Activated naive CD4-positive, alpha-beta T cell treated with Interleukin-2 at 50 U/mL for 16 hours (primary cell): ENCODE data around the gene TUFT1.
A peak's percentile ranks its signal among the peaks of the same experiment; 100 is the strongest.
"Not testable (repeated sequence)": the region's sequence is repeated elsewhere in the genome, so short reads cannot be mapped to it uniquely, and the experiment has no call there.

ENCODE experiments used
- DNase-seq: peaks from one replicate; pipeline ENCODE4 v3.0.0-alpha.2; 2020

The TUFT1 gene

DNA sequence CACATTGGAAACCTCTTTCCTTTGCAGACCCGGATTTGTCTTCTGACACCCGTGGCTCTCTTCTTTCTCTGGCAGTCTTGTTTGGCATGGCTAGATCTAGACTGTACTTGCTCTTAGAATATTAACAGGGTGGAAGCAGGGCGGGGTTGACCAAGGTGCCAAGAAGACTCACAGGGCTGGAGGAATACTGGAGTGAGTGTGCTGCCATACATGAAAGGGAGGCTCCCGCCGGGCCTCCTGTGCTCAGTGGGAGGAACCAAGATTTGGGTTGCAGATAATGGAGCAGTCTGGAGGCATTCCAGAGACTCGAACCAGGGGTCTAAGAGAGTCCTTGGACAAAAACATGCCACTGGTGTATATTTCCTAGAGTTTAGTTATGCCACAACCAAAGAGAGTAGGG is 44.2 kb downstream of the TUFT1 start:
- DNase-seq, result no peak

- no peak for DNase-seq
Measured at GRCh38 chr1:151584780-151585179, 44.7 kb downstream of the TUFT1 start.

DNA sequence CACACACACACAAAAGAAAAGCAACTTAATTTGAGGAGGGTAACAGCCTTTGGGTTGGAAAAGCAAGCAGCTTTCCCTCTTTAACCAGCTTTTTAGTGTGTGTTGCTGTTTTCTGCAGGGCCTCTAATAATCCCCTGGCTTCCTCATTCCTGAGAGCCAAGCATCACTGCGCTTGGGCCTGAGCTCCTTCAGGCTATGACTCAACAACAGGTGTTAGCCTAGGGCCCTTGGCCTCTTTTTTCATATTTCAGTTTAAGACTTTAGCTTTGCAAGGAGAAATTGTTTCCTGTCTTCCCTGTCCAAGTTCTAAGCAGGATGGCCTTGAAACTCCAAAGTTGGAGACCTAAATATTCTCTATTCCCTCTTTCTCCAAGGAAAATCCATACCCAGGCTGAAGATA is 45.5 kb downstream of the TUFT1 start:
- no peak for DNase-seq

DNA sequence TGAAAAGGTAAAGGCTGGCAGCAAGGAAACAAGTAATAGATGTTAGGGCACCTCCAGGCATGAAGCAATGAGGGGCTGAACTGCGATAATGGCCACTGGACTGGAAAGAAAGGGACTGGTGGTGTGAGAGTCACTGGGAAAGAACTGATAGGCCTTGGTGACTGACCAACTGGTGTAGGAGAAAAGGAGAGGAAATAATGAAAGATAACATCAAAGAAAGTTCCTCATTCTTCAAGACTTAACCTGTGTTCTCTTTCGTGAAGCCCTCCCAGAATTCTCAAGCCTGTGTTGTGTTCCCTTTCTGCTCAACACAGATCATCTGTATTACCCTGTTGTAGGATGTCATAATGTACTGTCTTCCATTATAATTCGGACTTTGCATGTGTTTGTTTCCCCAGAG is 50.9 kb downstream of the TUFT1 start:
- DNase-seq, result no peak

- DNase-seq, result no peak
Measured at GRCh38 chr1:151593730-151594129, 53.6 kb downstream of the TUFT1 start.

DNA sequence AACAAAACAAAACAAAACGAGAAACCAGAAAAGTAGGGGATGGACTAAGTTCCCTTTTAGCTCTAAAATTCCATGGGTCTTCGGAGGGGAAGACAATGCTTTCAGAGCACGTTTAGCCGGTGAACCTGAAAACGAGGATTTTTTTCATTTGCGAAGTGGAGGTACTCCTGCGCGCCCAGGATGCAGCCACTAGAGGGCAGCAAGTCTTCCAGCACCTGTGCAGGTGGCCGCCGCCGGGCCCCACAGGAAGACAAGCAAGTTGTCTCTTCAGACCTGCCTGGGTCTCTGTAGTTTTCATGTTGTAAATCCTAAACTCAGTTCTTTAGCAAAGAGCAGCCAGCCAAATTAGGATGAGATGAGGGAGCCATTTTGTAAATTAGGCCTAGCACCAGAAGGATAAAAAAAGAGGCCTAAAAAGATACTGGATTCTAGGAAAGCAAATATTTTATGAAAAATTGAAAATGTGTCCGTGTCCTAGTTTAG is 54.1 kb downstream of the TUFT1 start:
- DNase-seq, result peak; percentile 85

DNA sequence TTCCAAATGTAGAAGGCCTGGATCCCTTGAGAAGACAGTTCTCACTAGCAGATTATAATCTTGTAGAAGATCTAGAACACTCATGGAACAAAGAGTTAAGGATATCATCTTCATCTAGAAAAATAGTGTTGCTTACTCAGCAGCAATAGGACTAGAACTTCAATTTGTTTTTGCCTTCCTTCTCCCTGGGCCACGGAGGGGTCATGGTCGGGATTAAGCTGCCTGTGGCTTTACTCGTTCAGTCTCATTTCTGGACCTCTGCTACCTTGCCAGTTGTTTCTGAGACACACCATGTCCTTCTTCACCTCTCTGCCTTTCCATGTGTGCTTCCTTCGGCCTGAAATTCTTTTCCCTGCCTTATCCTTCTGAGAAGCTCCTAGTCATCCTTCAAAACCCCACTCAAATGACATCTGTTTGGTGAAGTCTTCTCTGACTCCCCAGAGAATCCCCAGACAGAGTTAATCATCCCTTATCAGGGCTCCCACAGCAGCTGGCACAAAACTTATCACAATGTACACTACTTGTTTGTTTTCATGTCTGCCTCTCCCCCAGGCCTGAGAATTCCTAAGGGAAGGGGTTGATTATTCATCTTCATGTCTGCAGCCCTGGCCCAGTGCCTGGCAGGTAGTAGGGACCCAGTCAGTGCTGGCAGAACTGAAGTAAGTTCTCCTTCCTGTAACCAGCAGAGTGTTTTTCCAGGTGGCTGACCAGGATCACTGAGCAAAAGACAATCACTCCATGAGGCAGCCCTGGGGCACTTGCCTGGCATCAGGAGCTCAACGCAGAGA is 56.3 kb downstream of the TUFT1 start:
- DNase-seq, result no peak

DNA sequence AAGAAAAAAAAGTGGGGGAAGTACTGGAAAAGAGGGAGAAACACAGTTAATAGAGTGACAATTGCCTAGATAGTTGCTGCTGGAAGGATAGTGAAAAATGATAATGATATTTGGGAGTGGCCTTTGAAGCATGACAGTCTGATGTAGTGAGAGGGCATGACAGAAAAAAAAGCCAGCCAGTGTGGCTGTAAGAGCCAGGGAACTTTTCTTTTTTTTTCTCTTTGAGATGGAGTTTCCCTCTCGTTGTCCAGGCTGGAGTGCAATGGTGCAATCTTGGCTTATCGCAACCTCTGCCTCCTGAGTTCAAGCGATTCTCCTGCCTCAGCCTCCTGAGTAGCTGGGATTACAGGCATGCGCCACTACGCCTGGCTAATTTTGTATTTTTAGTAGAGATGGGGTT is 62.4 kb downstream of the TUFT1 start:
- DNase-seq, result not testable (repeated sequence)

DNA sequence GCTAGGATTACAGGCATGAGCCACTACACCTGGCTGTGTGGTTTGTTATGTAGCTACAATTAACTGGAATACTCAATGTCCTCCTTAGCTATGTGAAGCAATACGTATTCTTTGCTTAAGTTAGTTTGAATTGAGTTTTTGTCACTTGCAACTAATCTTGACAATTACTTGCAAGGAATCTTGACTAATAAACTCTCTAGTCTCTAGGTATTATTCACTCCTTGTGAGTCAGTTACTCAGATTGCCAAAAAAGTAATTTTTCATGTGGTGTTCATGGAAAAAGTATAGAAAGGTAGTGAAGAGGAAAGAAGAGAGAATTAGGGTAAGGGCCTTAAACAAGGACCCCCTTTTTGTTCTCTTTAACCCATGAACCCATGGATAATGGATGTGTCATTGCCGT is 64.2 kb downstream of the TUFT1 start:
- no peak for DNase-seq

- DNase-seq, result no peak
Measured at GRCh38 chr1:151606384-151606783, 66.3 kb downstream of the TUFT1 start.

DNA sequence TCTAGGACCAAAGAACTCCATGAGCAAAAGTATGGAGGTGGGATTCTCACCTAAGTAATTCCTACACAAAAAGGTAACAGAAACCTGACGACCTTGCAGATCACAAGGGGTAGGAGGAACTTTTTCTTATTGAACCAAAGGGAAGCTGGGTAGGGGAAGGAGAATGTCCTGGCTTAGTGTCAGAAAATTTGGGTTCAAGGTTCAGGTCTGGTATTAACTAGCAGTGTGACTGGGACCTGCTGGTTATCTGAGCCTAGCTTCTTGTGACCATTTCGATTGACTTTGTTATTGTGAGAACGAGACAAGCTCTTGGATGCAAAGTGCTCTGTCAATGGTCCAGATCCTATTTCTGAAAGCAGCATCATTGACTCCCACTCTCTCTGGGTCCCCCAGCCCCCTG is 66.7 kb downstream of the TUFT1 start:
- no peak for DNase-seq

GRCh38 chr1:151610142-151610541 is 70.0 kb downstream of the TUFT1 start:
- no peak for DNase-seq

GRCh38 chr1:151611288-151611790 is 71.2 kb downstream of the TUFT1 start:
- DNase-seq, result no peak

- peak; percentile 88 for DNase-seq
Measured at GRCh38 chr1:151611832-151612500, 71.9 kb downstream of the TUFT1 start, which contains the start of gene SNX27. Gene SNX27 (plus strand): TSS chr1:151612050. CDS start chr1:151612202, 152 bp downstream.

DNA sequence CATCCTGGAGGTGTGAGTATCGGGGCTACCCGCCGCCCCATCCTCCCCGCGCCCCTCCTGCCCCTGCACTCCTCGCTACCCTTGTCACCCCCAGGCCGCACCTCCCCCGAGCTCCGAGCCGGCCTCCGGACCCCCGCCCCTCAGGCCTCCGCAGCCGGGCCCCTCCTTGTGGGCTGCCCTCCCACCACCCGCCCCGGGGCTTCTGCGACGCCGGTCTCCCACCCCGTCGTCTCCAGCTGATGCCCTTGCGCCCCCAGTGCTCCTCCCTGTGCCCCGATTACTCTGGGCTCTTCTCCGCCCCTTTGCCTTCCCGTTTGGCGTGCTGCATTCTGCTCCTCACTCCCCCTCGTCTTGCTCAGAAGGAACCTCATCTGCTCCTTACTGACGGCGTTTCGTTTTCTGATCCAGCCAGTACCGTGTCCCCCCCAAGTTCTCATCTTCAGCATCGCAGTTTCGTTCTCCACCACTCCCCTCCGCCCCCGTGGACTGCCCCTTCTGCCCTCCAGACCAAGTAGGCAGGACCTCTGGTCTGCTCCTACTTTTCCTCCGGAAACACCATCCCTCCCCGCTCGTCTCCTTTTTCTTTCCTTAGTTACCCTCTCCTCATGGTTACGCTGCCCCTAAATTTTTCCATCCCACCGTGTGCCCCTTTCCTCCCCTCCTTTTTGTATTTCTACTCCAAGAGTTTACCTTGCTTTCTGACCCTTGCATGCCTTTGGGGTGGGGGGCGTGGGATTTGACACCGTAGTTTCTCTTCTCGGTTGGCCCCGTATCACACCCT is 72.6 kb downstream of the TUFT1 start:
- DNase-seq, result peak; percentile 21

DNA sequence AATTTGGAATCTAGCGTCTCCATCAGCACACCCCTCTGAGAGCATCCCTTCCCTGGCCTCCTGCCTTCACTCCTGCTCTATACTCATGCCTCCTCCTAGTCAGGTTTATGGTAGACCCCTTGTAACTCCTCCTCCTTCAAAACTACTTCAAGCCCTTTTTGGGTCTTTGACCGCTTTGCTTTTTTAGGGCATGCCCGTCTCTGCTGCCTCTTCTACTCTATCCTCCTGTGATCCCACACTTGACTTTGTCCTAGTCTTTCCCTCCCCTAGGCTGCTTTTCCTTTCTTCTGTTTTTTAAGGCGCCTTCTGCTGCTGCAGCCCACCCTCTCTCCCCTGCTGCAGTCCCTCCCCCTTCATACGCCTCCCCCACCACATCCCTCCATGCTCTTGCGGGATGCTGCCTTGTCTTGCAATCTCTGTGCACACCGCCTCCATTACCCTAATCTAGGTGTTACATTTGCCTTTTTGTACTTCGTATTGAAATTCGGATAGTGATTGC is 73.2 kb downstream of the TUFT1 start:
- no peak for DNase-seq

DNA sequence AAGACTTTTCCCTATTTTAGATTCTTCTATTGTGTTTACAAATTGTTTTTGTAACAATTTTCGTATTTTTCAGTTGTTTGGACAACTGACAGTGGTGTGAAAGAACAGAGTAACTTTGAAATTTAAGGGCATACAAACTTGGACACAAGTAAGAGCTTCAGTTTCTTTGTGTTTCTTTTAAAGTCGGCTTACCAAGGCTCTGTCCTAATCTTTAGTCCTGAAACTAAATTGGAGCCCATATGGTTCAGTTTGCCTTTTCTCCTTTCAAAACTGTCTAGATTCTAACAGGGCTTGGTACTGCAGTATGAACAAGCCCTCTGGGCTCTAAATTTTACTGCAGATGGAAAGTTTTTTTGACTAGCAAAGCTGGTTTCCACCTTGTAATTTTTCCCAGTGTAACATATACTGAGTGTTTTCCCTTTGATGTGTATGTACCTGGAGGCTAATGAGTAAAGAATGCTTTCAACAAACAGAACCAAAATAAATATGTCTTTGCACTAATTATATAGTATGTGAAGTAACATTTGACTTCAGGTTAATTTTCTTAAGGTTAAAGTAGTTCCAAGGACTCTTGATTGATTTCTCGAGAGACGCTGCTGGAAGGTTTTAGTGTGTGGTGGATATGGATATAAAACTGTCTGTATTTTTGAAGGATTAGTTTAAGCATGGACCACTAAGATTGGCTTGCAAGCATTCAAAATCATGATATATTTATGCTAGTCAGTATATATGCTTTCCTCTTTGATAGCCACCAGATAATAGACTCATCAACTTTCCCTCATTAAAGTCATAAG is 75.8 kb downstream of the TUFT1 start:
- DNase-seq, result no peak

GRCh38 chr1:151616505-151616849 is 76.4 kb downstream of the TUFT1 start:
- DNase-seq, result no peak

- no peak for DNase-seq
Measured at GRCh38 chr1:151618003-151618402, 77.9 kb downstream of the TUFT1 start.

GRCh38 chr1:151618470-151618869 is 78.4 kb downstream of the TUFT1 start:
- no peak for DNase-seq

DNA sequence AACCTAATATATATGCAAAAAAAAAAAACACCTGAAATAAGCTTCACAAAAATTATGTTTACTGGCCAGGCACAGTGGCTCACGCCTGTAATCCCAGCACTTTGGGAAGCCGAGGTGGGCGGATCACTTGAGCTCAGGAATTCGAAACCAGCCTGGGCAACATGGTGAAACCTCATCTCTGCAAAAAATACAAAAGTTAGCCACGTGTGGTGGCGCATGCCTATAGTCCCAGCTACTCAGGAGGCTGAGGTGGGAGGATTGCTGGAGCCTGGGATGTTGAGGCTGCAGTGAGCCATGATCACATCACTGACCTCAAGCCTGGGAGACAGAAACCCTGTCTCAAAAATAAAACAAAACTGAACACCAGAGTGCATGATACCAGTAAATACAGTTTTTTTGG is 78.9 kb downstream of the TUFT1 start:
- not testable (repeated sequence) for DNase-seq

DNA sequence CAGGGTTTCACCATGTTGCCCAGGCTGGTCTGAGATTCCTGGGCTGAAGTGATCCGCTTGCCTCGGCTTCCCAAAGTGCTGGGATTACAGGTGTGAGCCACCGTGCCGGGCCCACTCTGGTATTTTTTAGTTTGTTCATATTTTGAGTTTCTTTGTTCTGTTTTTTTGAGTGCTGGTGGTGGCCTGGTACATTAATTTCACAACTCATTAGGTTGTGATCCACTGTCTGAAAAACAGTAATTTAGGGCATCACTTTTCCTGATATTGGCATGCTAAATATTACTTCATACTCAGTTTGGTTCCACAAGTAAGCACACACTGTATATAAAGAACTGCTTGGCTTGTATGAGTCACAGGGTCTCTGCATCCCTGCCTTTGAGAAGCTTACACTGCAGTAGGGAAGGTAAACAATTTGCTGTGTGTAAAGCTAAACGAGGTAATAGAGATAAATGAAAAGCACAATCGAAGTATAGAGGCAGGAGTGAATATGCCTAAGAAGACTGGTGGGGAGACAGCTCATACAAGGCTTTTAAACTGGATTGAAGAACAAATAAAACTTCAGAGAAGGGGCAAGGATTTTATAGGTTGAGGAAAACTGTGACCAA is 79.5 kb downstream of the TUFT1 start:
- DNase-seq, result no peak
